MG63 (cell line): ENCODE results near the gene KTI12. TPM values are rescaled to one million over a fixed set of nuclear protein-coding genes. Genes with fewer than 3 reads are reported as not detected.
"Not testable (repeated sequence)": the region's sequence is repeated elsewhere in the genome, so short reads cannot be mapped to it uniquely, and the experiment has no call there.

Experiments
- DNase-seq: peaks from one replicate; pipeline ENCODE4 v3.0.0-alpha.2; 2020
- H3K27me3 ChIP-seq: fragments of 250-450 bp; sonication (Bioruptor Pico); 2 replicates; pipeline ENCODE4 v1.5.1; 2020; ENCODE audit warnings: mild to moderate bottlenecking, moderate library complexity
- H3K36me3 ChIP-seq: fragments of 250-450 bp; sonication (Bioruptor Pico); 2 replicates; pipeline ENCODE4 v1.5.1; 2020; ENCODE audit warnings: mild to moderate bottlenecking, moderate library complexity
- H3K4me3 ChIP-seq: fragments of 250-450 bp; sonication (Bioruptor Pico); 2 replicates; pipeline ENCODE4 v1.5.1; 2020; ENCODE audit warnings: mild to moderate bottlenecking, moderate library complexity
- H3K9me3 ChIP-seq: fragments of 250-450 bp; sonication (Bioruptor Pico); 2 replicates; pipeline ENCODE4 v1.5.1; 2020; ENCODE audit warnings: mild to moderate bottlenecking, moderate library complexity
- total RNA-seq: library from RNA; depleted of rRNA; stranded (reverse); fragments of >200 nt; shearing (Covaris generic); gene quantifications from 2 replicates; pipeline ENCODE4 v1.2.3, GENCODE V29; 2014; ENCODE audit warnings: low replicate concordance; rRNA removed

Gene KTI12
- total RNA-seq, 1 experiment from 2014 or later = 15.6 TPM

- not testable (repeated sequence) for H3K4me3 ChIP-seq, DNase-seq, H3K27me3 ChIP-seq, H3K36me3 ChIP-seq, H3K9me3 ChIP-seq
These were observed 27.5 kb downstream of the KTI12 start for GRCh38 chr1:52006081-52006553.

DNA sequence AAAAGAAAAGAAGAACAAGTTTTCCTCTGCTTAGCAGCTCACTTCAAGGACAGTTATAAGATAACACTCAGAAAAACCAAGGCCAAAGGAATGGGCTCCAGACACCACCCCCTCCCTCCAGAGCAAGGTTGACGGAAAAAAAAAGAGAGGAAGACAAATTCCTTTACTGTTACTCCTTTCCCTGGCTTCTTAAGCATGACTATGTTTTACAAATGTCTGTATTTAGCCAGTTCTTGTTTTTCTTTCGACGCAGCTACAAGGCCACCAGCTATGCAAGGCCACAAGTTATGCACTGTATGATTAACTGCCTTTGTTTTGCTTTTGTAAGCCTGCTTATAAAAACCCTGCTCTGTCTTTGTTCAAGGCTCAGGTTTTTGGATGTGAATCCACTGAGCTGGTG is 28.1 kb downstream of the KTI12 start:
- not testable (repeated sequence) for H3K9me3 ChIP-seq, H3K36me3 ChIP-seq, H3K4me3 ChIP-seq, H3K27me3 ChIP-seq, DNase-seq

- H3K9me3 ChIP-seq = no peaks in the 10 kb centered on the region; the same call in 1 of the 2 replicates
- no peaks in the 10 kb centered on the region for H3K27me3 ChIP-seq
- DNase-seq = no peak
- no peak overlapping the region for H3K4me3 ChIP-seq
- no peaks in the 10 kb centered on the region for H3K36me3 ChIP-seq
These were observed 29.7 kb downstream of the KTI12 start for GRCh38 chr1:52003877-52004276.

DNA sequence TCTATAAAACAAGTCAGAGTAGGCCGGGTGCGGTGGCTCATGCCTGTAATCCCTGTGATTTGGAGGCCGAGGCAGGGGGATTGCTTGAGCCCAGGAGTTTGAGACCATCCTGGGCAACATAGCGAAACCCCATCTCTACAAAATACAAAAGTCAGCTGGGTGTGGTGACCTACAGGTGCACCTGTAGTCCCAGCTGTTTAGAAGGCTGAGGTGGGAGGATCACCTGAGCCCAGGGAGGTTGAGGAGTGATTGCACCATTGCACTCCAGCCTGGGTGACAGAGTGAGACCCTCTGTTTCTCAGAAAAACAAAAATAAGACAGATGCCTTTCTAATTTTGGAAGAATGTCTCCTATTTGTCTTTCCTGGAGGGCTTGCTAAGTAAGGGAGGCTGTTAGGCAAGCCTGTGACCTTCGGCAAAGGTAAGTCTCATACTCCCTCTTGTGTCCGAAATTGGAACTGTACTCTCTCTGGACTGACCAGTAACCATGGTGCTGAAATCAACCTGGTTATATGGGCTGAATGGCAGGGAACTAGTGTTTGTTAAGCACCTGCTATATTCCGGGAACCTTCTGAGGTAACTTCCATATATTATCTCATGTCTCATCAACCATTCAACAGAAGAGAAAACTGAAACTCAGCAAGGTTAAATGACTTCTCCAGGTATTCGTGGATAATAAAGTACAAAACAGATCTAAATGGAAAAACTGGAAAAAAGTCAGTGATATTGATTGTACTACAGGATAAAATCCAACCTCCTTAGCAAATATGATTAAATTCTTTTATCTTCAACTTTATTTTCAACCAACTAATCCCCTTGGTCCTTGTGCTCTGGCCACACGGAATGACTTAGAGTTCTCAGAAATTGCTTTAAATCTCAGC is 31.3 kb downstream of the KTI12 start:
- Histone ChIP-seq H3K36me3 (no peaks in the 10 kb centered on the region), H3K27me3 (no peaks in the 10 kb centered on the region), H3K9me3 (no peaks in the 10 kb centered on the region), H3K4me3 (no peak overlapping the region)
- peak; percentile 36 for DNase-seq

- Histone ChIP-seq H3K36me3 (no peaks in the 10 kb centered on the region), H3K4me3 (no peak overlapping the region), H3K27me3 (no peaks in the 10 kb centered on the region), H3K9me3 (no peaks in the 10 kb centered on the region)
- DNase-seq = no peak
These were observed 34.9 kb downstream of the KTI12 start for GRCh38 chr1:51998701-51999100.

DNA sequence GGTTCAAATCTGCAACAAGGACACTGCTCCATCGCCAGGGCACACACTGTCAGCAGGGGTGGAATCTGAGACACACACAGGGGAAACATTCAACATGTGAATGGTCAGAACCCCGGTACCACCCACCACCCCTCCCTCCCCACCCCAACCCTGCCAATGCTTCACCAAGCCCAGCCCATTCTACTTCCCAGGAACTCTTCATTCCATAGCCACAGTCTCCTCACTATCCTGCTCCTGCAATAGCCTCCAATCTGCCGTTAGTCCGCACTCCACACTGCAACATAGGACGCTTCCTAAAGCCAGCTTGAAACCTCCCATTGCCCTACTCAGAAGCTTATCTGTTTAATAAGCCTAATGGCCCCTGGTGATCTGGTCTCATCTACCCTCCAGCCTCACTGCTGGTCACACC is 35.6 kb downstream of the KTI12 start:
- H3K9me3 ChIP-seq = no peaks in the 10 kb centered on the region
- H3K27me3 ChIP-seq = no peaks in the 10 kb centered on the region
- no peak for DNase-seq
- H3K4me3 ChIP-seq = no peak overlapping the region
- H3K36me3 ChIP-seq = no peaks in the 10 kb centered on the region

DNA sequence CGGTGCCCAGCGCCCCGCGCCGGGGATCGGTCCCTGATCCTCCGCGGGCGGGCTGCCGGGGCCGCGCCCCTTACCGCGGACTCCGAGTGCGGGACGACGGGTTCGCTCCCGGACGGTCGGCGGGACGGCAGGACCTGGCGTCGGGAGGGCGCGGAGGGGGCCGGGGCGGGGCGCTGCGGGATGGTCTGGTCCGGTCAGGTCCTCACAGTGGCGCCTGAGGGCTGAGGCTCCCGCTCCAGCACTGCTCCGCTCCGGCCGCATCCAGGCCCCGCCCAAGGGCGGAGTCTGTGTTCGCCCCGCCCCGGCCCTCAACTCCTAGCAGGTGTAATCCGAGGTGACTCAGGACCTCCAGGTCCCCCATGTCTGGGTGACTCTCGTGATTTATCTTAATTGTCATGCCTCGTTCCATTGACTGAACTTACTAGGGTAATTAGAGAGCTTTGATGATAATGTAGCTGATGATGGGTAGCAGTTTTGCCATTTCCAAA is 43.1 kb downstream of the KTI12 start, which contains the start of gene RAB3B:
RAB3B (minus strand) TSS at position 223 of the 488 bp plus-strand sequence. CDS start 13,583 bp downstream, outside the sequence.
- H3K9me3 ChIP-seq = no peaks in the 10 kb centered on the region
- H3K36me3 ChIP-seq = no peaks in the 10 kb centered on the region
- H3K4me3 ChIP-seq = peak within 1 kb of the TSS; percentile 51
- peak; percentile 70 for DNase-seq
- H3K27me3 ChIP-seq = peaks cover 7% of the 10 kb centered on the region

GRCh38 chr1:51989582-51990477 is 43.8 kb downstream of the KTI12 start:
- Histone ChIP-seq H3K9me3 (no peaks in the 10 kb centered on the region), H3K36me3 (no peaks in the 10 kb centered on the region), H3K4me3 (peak overlapping the region; percentile 51), H3K27me3 (peaks cover 7% of the 10 kb centered on the region)
- no peak for DNase-seq

DNA sequence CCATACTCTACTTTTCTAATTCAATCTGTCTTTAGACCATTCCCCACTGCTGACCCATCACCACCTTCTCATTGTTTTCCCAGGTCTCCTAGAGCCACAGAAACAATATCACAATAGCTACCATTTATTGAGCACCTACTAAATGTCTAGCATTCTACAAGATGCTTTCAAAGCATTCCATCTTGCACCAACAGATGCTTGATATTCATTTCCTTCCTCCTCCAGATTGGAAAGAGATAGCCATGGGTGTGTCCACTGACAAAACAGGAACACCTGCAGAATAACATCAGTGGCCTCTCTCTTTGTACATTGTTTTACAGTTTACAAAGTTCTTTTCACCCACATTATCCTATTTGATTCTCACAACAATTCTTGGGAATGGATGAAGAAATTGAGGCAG is 45.4 kb downstream of the KTI12 start:
- H3K27me3 ChIP-seq = peaks cover 7% of the 10 kb centered on the region
- no peak overlapping the region for H3K4me3 ChIP-seq
- H3K36me3 ChIP-seq = no peaks in the 10 kb centered on the region
- no peaks in the 10 kb centered on the region for H3K9me3 ChIP-seq
- DNase-seq = no peak

- Histone ChIP-seq H3K27me3 (peaks cover 5% of the 10 kb centered on the region), H3K4me3 (no peak overlapping the region), H3K9me3 (no peaks in the 10 kb centered on the region), H3K36me3 (no peaks in the 10 kb centered on the region)
- no peak for DNase-seq
These were observed 46.9 kb downstream of the KTI12 start for GRCh38 chr1:51986718-51987117.

DNA sequence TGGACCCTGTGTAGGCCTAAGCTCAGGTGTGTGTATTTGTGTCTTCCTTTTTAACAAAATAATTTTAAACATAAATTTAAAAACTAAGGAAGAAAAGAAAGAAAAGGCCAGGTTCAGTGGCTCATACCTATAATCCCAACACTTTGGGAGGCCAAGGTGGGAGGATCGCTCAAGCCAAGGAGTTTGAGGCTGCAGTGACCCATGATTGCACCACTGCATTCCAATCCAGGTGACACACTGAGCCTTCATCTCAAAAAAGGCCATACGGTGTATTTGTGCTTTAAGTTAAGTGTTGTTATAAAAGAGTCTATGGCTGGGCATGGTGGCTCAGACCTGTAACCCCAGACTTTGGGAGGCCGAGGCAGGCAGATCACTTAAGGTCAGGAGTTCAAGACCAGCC is 51.4 kb downstream of the KTI12 start:
- H3K4me3 ChIP-seq = no peak overlapping the region
- no peaks in the 10 kb centered on the region for H3K36me3 ChIP-seq
- no peaks in the 10 kb centered on the region for H3K9me3 ChIP-seq
- H3K27me3 ChIP-seq = no peaks in the 10 kb centered on the region
- DNase-seq = no peak

Other genes with a start within 250 kb of the KTI12 start
- 85.9 and 113 TPM in 2 replicates for gene NRDC, start 155.1 kb downstream of the KTI12 start, total RNA-seq
- 0.53 and 0.81 TPM in 2 replicates for gene RAB3B, start 43.1 kb downstream of the KTI12 start, total RNA-seq
- 16.2 and 42.9 TPM in 2 replicates for gene TXNDC12, start 21.4 kb upstream of the KTI12 start, total RNA-seq
- 45.4 and 74.2 TPM in 2 replicates for gene BTF3L4, start 22.5 kb upstream of the KTI12 start, total RNA-seq
- 16.6 and 24.2 TPM in 2 replicates for gene ZFYVE9, start 108.3 kb upstream of the KTI12 start, total RNA-seq